ENCODE results near the gene ZDHHC24.

Gene ZDHHC24

DNA sequence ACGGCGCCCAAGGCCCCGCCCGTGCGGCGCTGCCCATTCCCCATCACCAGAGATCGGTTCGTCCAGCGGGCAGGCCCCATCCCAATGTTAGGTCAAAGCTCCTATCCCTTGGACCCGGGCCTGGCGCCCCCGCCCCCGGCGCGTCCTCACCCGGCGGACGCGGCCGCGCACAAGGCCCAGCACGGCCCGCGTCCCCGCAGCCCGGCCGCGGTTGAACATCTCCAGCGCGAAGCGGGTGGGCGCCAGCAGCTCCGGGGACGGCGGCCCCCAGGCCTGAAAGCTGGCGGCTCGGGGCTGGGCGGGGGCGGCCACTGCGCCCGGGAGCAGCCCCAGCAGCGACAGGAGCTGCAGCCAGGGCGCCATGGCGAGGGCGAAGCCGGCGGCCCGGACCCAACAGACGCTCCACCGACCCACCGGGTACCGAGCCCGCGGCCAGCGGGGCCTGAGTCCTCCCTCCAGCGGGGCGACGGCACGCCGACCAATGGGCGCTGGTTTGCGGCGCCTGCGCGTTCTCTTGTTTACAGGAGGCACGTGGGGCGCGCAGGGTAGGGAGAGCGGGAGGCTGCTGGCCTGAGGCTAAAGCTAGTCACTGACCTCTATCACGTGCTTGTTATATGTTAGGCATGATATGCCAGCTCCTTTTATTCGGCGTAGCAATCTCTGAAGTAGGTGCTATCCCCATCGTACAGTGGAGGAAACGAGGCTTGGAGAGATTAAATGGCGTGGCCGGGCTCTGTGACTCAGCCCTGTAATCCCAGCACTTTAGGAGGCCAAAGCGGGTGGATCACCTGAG, 22.5 kb upstream of the ZDHHC24 start, which contains the start of gene CTSF:
Gene CTSF, minus strand, starts transcription at position 483 of the 793 bp plus-strand sequence. Its CDS starts 120 bp downstream, at position 363.
- H3K9me3 ChIP-seq (replicated peaks; ENCODE audit: insufficient read depth, low read length): no peaks in the 10 kb centered on the region
- H3K4me3 ChIP-seq (ENCODE audit: low read length): peak within 1 kb of the TSS; percentile 55; the same call in 1 of the 2 replicates
- peak within 1 kb of the TSS; percentile 62 for H2AFZ ChIP-seq (ENCODE audit: low read length)
- TF ChIP-seq EZH2phosphoT487 (IDR thresholded peaks at IDR 0.05; ENCODE audit: low read length): no peak
- no peak for TF ChIP-seq CTCF (IDR thresholded peaks at IDR 0.05; ENCODE audit: low read length)
- no peak for TF ChIP-seq EZH2 (optimal IDR thresholded peaks at IDR 0.05; ENCODE audit: low read depth, low read length)
- H3K79me2 ChIP-seq (ENCODE audit: low read length): no peaks in the 10 kb centered on the region
- H3K9ac ChIP-seq (ENCODE audit: low read length): no peak within 1 kb of the TSS
- H3K27me3 ChIP-seq (replicated peaks; ENCODE audit: insufficient read depth, low read length): peaks cover 62% of the 10 kb centered on the region
- H3K9me2 ChIP-seq (replicated peaks; ENCODE audit: insufficient read depth, low read length): no peaks in the 10 kb centered on the region
- DNase-seq: peak; percentile 73
- no peaks in the 10 kb centered on the region for H3K4me1 ChIP-seq (ENCODE audit: low read length)
- no peaks in the 10 kb centered on the region for H3F3A ChIP-seq (ENCODE audit: insufficient read depth, low read length)
- H3K4me2 ChIP-seq (ENCODE audit: low read depth, low read length): peak within 1 kb of the TSS; percentile 72
- no peaks in the 10 kb centered on the region for H4K20me1 ChIP-seq (ENCODE audit: insufficient read depth, low read length)
- no peaks in the 10 kb centered on the region for H3K36me3 ChIP-seq (replicated peaks; ENCODE audit: insufficient read depth, low read length)
- no peak within 1 kb of the TSS for H3K27ac ChIP-seq (ENCODE audit: low read length)

GRCh38 chr11:66567787-66568123, 21.9 kb upstream of the ZDHHC24 start:
- TF ChIP-seq CTCF (IDR thresholded peaks at IDR 0.05; ENCODE audit: low read length) (no peak), EZH2phosphoT487 (IDR thresholded peaks at IDR 0.05; ENCODE audit: low read length) (no peak), EZH2 (optimal IDR thresholded peaks at IDR 0.05; ENCODE audit: low read depth, low read length) (no peak)
- no peaks in the 10 kb centered on the region for H3F3A ChIP-seq (ENCODE audit: insufficient read depth, low read length)
- H3K4me3 ChIP-seq (ENCODE audit: low read length): 0 out of 2 replicates have a peak overlapping the region, but pooled peaks have one; percentile 55
- no peak overlapping the region for H3K27ac ChIP-seq (ENCODE audit: low read length)
- H3K9me2 ChIP-seq (replicated peaks; ENCODE audit: insufficient read depth, low read length): no peaks in the 10 kb centered on the region
- no peaks in the 10 kb centered on the region for H3K36me3 ChIP-seq (replicated peaks; ENCODE audit: insufficient read depth, low read length)
- no peaks in the 10 kb centered on the region for H3K79me2 ChIP-seq (ENCODE audit: low read length)
- no peaks in the 10 kb centered on the region for H4K20me1 ChIP-seq (ENCODE audit: insufficient read depth, low read length)
- no peaks in the 10 kb centered on the region for H3K9me3 ChIP-seq (replicated peaks; ENCODE audit: insufficient read depth, low read length)
- peaks cover 67% of the 10 kb centered on the region for H3K27me3 ChIP-seq (replicated peaks; ENCODE audit: insufficient read depth, low read length)
- DNase-seq: no peak
- peak overlapping the region; percentile 31; the same call in 1 of the 2 replicates for H2AFZ ChIP-seq (ENCODE audit: low read length)
- no peak overlapping the region for H3K9ac ChIP-seq (ENCODE audit: low read length)
- no peaks in the 10 kb centered on the region for H3K4me1 ChIP-seq (ENCODE audit: low read length)
- H3K4me2 ChIP-seq (ENCODE audit: low read depth, low read length): peak overlapping the region; percentile 72

DNA sequence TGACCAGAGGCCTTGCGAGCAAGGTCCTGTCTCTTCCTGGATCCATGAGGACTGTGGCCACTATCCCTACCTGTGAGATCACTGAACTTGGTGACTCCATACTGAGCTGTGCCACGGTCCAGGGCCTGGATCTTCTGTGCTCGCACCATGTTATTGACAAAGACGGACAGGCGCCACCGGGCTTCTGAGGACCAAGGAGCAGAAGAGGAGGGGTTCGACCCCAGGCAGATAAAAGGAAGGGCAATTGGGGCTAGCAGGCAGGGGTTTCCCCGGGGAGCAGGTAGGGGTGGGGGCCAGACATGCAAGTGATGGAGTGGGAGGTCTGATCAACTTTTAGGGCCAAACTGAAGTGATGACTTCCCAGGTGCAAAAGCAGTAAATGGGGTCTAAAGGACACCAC, 20.4 kb upstream of the ZDHHC24 start:
- DNase-seq: no peak
- no peak overlapping the region for H3K9ac ChIP-seq (ENCODE audit: low read length)
- no peaks in the 10 kb centered on the region for H4K20me1 ChIP-seq (ENCODE audit: insufficient read depth, low read length)
- H3K4me3 ChIP-seq (ENCODE audit: low read length): no peak overlapping the region
- no peaks in the 10 kb centered on the region for H3K9me3 ChIP-seq (replicated peaks; ENCODE audit: insufficient read depth, low read length)
- H2AFZ ChIP-seq (ENCODE audit: low read length): no peak overlapping the region
- no peaks in the 10 kb centered on the region for H3K36me3 ChIP-seq (replicated peaks; ENCODE audit: insufficient read depth, low read length)
- H3K27ac ChIP-seq (ENCODE audit: low read length): no peak overlapping the region
- H3K27me3 ChIP-seq (replicated peaks; ENCODE audit: insufficient read depth, low read length): peaks cover 80% of the 10 kb centered on the region
- H3K4me2 ChIP-seq (ENCODE audit: low read depth, low read length): no peak overlapping the region
- no peaks in the 10 kb centered on the region for H3K9me2 ChIP-seq (replicated peaks; ENCODE audit: insufficient read depth, low read length)
- H3K4me1 ChIP-seq (ENCODE audit: low read length): no peaks in the 10 kb centered on the region
- TF ChIP-seq CTCF (IDR thresholded peaks at IDR 0.05; ENCODE audit: low read length): no peak
- TF ChIP-seq EZH2 (optimal IDR thresholded peaks at IDR 0.05; ENCODE audit: low read depth, low read length): no peak
- no peak for TF ChIP-seq EZH2phosphoT487 (IDR thresholded peaks at IDR 0.05; ENCODE audit: low read length)
- no peaks in the 10 kb centered on the region for H3F3A ChIP-seq (ENCODE audit: insufficient read depth, low read length)
- no peaks in the 10 kb centered on the region for H3K79me2 ChIP-seq (ENCODE audit: low read length)
